Activated CD4-positive, alpha-beta T cell treated with anti-CD3 and anti-CD28 coated beads, Interleukin-2, amount 50 U/mL, for 1 hour (primary cell): ENCODE measurements around the gene OR6B3.
"Not testable (repeated sequence)": the region's sequence is repeated elsewhere in the genome, so short reads cannot be mapped to it uniquely, and the experiment has no call there.

Experiments
- DNase-seq: peaks from one replicate; pipeline ENCODE4 v3.0.0-alpha.2; 2020

OR6B3 gene

GRCh38 chr2:240053173-240054155 is at the start of gene OR6B3:
Gene OR6B3, minus strand, starts transcription at chr2:240053521.
- DNase-seq: no peak

GRCh38 chr2:240098349-240098748 is 45.0 kb upstream of the OR6B3 start:
- DNase-seq: no peak

- DNase-seq: no peak
Observed at GRCh38 chr2:240095556-240096523, 42.5 kb upstream of the OR6B3 start.

- DNase-seq: no peak
Observed at GRCh38 chr2:240089306-240089705, 36.0 kb upstream of the OR6B3 start.

DNA sequence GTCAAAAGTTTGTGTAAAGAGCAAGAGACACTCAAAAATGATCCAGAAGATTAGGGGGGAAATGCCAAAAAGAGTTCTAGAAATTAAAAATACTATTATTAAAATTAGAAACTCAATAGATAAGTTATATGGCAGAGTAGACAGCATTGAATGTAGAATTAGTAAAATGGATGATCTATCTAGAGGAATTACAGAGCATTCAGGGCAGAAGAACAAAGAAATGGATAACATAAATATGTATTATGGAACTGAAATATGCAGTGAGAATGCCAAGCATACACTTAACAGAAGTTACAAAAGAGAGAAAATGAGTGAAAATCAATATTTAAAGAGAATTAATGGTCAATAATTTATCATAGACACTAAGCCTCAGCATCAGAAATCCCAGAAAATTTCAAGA is 33.2 kb upstream of the OR6B3 start:
- DNase-seq: no peak

GRCh38 chr2:240078631-240079030 is 25.3 kb upstream of the OR6B3 start:
- DNase-seq: no peak

DNA sequence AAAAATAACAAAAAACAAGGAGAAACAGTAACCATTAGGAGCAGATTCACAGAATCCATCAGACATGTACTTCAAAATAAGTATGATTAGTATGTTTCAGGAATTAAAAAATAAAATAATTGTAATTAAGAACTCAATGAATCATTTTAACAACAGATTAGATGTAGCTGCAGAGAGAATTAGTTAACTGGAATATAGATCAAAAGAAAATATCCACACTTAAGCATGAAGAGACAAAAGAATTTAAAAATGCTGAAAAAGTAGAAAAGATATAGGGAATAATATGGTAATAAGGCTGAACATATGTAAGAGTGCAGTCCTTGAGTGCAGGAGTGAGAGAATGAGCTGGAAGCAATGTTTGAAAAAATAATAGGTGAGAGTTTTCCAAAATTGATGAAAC is 24.1 kb upstream of the OR6B3 start:
- DNase-seq: no peak

DNA sequence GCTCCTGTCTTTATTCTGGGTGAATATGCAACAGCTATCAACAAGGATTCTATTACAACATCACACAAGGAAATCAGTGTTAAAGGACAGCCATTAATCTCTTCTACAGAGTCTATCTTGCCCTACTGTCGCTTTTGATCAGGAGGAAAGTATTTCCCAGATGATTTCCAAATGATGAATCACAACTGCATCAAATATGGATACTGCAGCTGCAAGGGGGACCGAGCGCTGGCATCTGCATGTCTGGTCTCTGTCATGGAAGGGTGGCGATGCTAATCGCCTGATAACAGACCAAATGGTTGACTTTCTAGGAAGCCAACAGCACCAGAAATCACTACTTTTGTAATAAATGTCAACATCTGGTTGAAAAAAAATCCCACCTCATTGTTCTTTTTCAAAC is 21.2 kb upstream of the OR6B3 start:
- DNase-seq: no peak

GRCh38 chr2:240070907-240071306 is 17.6 kb upstream of the OR6B3 start:
- no peak for DNase-seq

DNA sequence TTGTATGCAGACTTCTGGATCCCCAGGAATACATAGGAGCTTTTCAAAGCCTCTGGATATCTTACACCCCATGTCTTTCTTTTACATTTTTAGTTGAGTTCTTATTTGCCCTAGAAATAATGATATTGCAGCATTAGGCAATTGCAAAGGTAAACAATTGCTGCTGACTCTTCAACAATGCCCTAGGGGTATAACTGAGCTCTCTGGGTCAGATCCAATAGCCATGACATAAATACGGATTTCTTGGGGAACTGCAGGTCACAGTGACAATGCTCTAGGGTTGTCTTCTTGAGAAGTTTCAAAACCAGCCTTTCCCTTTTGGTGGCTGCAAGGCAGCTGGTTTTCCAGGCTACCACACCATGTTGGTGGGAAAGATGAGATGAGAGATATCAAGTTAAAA is 16.5 kb upstream of the OR6B3 start:
- DNase-seq: no peak

DNA sequence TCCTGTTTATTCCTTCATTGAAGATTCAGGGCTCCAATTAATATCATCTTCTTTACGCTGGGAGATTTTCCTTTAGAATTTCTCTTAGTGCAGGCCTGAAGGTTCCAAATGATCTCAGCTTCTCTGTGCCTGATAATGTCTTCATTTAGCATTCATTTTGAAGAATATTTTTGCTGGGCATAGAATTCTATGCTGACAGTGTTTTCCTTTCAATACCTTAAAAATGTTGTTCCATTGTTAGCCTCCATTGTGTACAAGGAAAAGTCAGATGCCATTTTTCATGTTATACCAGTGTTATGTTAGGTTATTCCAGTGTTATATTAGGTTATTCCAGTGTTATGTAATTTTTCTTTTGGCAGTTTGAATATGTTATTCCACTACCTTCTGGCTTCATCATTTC is 14.9 kb upstream of the OR6B3 start:
- no peak for DNase-seq

DNA sequence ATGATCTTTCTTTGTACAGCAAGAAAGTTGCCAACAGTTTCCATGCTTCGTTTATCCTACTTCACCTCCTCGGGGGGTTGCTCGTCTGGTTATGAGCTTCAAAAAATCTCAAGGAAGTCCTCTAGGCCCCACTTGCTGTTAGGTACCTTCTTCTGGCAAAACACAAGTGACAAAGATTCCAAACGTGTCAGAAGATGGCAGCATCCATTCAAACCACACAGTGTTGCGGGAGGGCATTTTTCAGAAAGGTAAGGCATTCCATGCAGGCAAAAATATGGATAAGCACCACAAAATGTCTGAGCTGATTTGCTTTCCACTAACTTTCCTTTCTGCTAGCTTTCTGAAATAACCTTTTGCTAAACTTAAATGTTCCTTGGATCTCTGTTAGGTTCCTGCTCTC is 13.2 kb upstream of the OR6B3 start:
- no peak for DNase-seq

GRCh38 chr2:240064898-240065297 is 11.6 kb upstream of the OR6B3 start:
- no peak for DNase-seq

DNA sequence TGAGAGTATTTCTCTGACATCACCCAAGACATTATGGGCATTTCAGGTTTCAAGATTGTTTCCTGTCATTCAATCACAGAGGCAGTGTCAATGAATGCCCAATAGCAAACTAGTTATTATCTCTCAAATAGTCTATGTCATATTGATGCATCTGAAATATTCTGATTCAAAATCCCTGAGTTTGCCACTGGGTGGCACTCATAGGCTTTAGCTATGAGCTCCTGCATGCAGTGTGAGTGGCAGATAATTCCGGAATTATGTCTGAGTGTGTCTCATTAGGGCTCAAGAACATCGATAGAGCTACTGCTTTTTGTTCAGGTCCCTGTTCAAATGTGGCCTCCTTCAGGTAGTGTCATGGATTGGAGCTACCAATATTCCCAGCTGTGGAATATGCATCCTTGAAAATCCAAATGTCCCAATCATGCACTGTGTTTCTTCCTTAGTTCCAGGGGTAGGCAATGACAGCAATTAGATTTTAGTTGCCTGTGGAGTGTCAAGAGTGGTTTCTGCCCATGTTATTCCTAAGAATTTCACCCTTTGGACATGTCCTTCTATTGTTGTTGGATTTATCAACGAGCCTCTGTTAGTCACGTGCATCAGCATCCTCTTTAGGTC is 7.8 kb upstream of the OR6B3 start:
- peak; percentile 30 for DNase-seq

DNA sequence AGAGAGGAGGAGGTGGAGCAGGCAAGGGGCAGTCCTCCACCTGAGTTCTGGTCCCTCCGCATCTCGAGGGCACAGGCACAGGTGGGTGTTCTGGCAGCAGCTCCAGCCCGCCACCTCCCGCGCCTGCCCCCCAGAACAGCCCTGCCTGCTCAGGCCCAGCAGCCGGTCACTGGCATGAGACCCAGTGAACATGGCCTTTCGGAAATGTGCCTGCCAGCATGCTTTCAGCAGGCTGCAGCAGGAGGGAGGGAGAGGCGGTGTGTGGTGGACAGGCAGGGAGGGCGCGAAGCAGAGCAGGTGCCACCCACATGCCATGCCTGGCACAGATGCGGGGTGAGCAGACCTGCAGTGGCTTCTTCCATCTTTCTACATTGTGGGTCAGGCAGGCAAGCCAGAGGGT is 3.4 kb upstream of the OR6B3 start:
- DNase-seq: no peak

- DNase-seq: no peak
Observed at GRCh38 chr2:240055177-240055917, 2.0 kb upstream of the OR6B3 start.

- DNase-seq: no peak
Observed at GRCh38 chr2:240052524-240052923, 797 bp downstream of the OR6B3 start.

DNA sequence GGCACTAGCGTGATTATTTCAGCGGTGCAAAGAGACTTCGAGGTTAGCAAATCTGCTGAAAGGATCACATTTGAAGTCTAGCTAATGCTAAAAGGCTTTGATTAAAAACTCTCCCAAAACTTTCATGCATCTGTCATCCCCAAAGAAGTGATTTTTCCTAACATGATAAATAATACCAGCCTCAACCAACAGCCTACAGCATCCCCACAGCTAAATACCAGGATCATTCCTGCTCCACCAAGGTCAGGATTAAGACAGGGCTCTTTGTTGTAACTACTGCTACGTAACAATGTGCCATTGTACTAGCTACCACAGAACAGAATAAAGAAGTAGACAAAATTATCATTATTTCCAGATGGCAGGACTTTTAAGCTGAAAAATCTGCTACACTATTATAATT is 1.6 kb downstream of the OR6B3 start:
- no peak for DNase-seq

GRCh38 chr2:240050278-240050677 is 3.0 kb downstream of the OR6B3 start:
- no peak for DNase-seq

DNA sequence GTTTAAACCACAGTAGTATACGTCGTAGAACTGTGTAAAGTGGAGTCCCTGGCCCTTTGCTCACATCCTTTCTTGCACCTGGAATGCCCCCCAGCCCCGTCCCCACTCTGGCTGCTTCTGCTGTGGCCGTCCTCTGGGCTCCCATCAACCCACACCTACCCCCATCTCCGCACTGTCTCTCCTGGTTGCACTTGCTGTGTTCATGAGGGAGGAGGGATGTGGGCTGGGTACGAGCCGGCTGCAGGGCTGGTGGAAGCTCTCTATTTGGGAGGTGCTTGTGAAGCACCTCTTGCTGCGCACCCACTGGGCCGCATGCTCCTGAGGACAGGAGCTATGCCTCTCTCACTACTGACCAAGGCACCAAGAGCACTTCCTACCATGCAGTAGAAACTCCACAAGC is 5.1 kb downstream of the OR6B3 start:
- no peak for DNase-seq

- DNase-seq: no peak
Observed at GRCh38 chr2:240045098-240045497, 8.2 kb downstream of the OR6B3 start.

- not testable (repeated sequence) for DNase-seq
Observed at GRCh38 chr2:240044096-240044495, 9.2 kb downstream of the OR6B3 start.
